SK-N-SH treated with all-trans-retinoic acid at 6 μM for 48 hours (cell line): ENCODE data around the gene GRIK1.

ENCODE experiments used
- ATAC-seq: fragments of 200-7000 bp; cut with Tn5 transposase; 3 replicates; pipeline ENCODE4 v1.9.1; 2020; ENCODE audit warnings: mild to moderate bottlenecking, moderate library complexity
- ARNTL ChIP-seq: fragments of 450-650 bp; formaldehyde crosslinking; IDR thresholded peaks from 2 replicates; pipeline ENCODE4 v1.5.0; 2020; ENCODE audit warnings: low read depth, mild to moderate bottlenecking, moderate library complexity, borderline replicate concordance
- BACH2 ChIP-seq: fragments of 250-450 bp; sonication (Bioruptor Pico); IDR thresholded peaks from 2 replicates; pipeline ENCODE4 v1.9.0; 2021; ENCODE audit warnings: mild to moderate bottlenecking, borderline replicate concordance
- CSDC2 ChIP-seq: fragments of 250-450 bp; sonication (Bioruptor Pico); IDR thresholded peaks from 2 replicates; pipeline ENCODE4 v1.5.0; 2020; ENCODE audit warnings: mild to moderate bottlenecking, moderate library complexity
- ESRRG ChIP-seq: fragments of 250-450 bp; sonication (Bioruptor Pico); IDR thresholded peaks from 2 replicates; pipeline ENCODE4 v1.6.1; 2021; ENCODE audit warnings: mild to moderate bottlenecking
- GLIS3 ChIP-seq: fragments of 250-450 bp; sonication (Bioruptor Pico); IDR thresholded peaks from 2 replicates; pipeline ENCODE4 v1.5.0; 2020; ENCODE audit warnings: mild to moderate bottlenecking, moderate library complexity
- ISL1 ChIP-seq: fragments of 250-450 bp; sonication (Bioruptor Pico); IDR thresholded peaks from 2 replicates; pipeline ENCODE4 v2.1.2; 2022; ENCODE audit warnings: mild to moderate bottlenecking, moderate library complexity
- OSR1 ChIP-seq: fragments of 250-450 bp; sonication (Bioruptor Pico); IDR thresholded peaks from 2 replicates; pipeline ENCODE4 v1.8.0; 2022; ENCODE audit warnings: moderate library complexity, mild to moderate bottlenecking, inconsistent platforms
- PATZ1 ChIP-seq: fragments of 250-450 bp; sonication (Bioruptor Pico); IDR thresholded peaks from 2 replicates; pipeline ENCODE4 v1.8.0; 2020; ENCODE audit warnings: mild to moderate bottlenecking, moderate library complexity, borderline replicate concordance
- PPARA ChIP-seq: fragments of 250-450 bp; sonication (Bioruptor Pico); IDR thresholded peaks from 2 replicates; pipeline ENCODE4 v1.5.0; 2020; ENCODE audit warnings: mild to moderate bottlenecking, borderline replicate concordance
- SNAI2 ChIP-seq: fragments of 250-450 bp; sonication (Bioruptor Pico); IDR thresholded peaks from 2 replicates; pipeline ENCODE4 v1.5.0; 2020; ENCODE audit warnings: mild to moderate bottlenecking, moderate library complexity
- TCF4 ChIP-seq: fragments of 250-450 bp; sonication (Bioruptor Pico); IDR thresholded peaks from 2 replicates; pipeline ENCODE4 v1.8.0; 2021; ENCODE audit warnings: mild to moderate bottlenecking, moderate library complexity, borderline replicate concordance
- TOX ChIP-seq: fragments of 250-450 bp; sonication (Bioruptor Pico); IDR thresholded peaks from 2 replicates; pipeline ENCODE4 v1.8.0; 2021; ENCODE audit warnings: mild to moderate bottlenecking, moderate library complexity, borderline replicate concordance
- TSHZ2 ChIP-seq: fragments of 250-450 bp; sonication (Bioruptor Pico); IDR thresholded peaks from 2 replicates; pipeline ENCODE4 v1.5.0; 2020; ENCODE audit warnings: mild to moderate bottlenecking, moderate library complexity
- ZFP30 ChIP-seq: fragments of 450-650 bp; formaldehyde crosslinking; IDR thresholded peaks from 2 replicates; pipeline ENCODE4 v1.5.0; 2022; ENCODE audit warnings: mild to moderate bottlenecking, moderate library complexity
- ZNF565 ChIP-seq: fragments of 450-650 bp; formaldehyde crosslinking; conservative IDR thresholded peaks from 2 replicates; pipeline ENCODE4 v1.5.0; 2020; ENCODE audit warnings: low read depth, mild to moderate bottlenecking, moderate library complexity
- ZNF70 ChIP-seq: fragments of 450-650 bp; formaldehyde crosslinking; IDR thresholded peaks from 2 replicates; pipeline ENCODE4 v1.5.0; 2020; ENCODE audit warnings: mild to moderate bottlenecking, moderate library complexity
- ZNF8 ChIP-seq: fragments of 450-650 bp; formaldehyde crosslinking; IDR thresholded peaks from 2 replicates; pipeline ENCODE4 v1.5.0; 2020; ENCODE audit warnings: mild to moderate bottlenecking, moderate library complexity
- TF ChIP-seq, protein P1 (sequence below): fragments of 250-450 bp; sonication (Bioruptor Pico); IDR thresholded peaks from 2 replicates; pipeline ENCODE4 v1.5.1; 2020; ENCODE audit warnings: low read depth, mild to moderate bottlenecking, moderate library complexity
- TF ChIP-seq, protein P2 (sequence below): fragments of 250-450 bp; sonication (Bioruptor Pico); IDR thresholded peaks from 2 replicates; pipeline ENCODE4 v1.5.1; 2021; ENCODE audit warnings: mild to moderate bottlenecking, moderate library complexity

Gene GRIK1

GRCh38 chr21:29920938-29921337 lies 18.9 kb downstream of the GRIK1 start:
- no peak for TF ChIP-seq ESRRG (CRISPR knock-in tag)
- TF ChIP-seq, protein P1, sequence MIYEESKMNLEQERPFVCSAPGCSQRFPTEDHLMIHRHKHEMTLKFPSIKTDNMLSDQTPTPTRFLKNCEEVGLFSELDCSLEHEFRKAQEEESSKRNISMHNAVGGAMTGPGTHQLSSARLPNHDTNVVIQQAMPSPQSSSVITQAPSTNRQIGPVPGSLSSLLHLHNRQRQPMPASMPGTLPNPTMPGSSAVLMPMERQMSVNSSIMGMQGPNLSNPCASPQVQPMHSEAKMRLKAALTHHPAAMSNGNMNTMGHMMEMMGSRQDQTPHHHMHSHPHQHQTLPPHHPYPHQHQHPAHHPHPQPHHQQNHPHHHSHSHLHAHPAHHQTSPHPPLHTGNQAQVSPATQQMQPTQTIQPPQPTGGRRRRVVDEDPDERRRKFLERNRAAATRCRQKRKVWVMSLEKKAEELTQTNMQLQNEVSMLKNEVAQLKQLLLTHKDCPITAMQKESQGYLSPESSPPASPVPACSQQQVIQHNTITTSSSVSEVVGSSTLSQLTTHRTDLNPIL (CRISPR knock-in tag) = no peak
- TF ChIP-seq ZFP30 = no peak
- no peak for ATAC-seq

DNA sequence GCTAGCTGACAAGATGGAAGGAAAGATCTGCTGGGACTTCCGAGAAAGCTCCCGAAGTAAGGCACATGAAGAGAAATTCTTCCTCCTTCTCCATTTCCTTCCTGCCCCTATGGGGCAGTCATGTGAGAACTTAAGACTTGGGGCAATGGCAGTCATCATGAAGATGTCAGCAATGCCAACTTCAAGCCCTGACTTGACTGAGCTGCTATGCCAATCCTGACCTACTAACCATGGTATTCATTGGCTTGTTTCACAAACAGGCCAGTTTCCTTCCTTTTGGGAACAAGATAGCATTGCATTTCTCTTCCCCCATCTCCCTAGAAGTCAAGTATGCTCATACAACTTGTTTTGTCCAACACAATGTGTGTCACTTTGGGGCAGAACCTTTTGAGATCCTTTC lies 25.5 kb downstream of the GRIK1 start:
- no peak for TF ChIP-seq TCF4
- TF ChIP-seq, protein P1 (CRISPR knock-in tag) = no peak
- TF ChIP-seq BACH2 (CRISPR knock-in tag) = no peak
- TF ChIP-seq ZNF565 = no peak
- no peak for TF ChIP-seq PATZ1 (CRISPR knock-in tag)
- no peak for TF ChIP-seq ARNTL (CRISPR knock-in tag)
- no peak for TF ChIP-seq TOX (CRISPR knock-in tag)
- no peak for TF ChIP-seq SNAI2
- ATAC-seq = no peak

GRCh38 chr21:29909571-29909970 lies 30.2 kb downstream of the GRIK1 start:
- TF ChIP-seq BACH2 (CRISPR knock-in tag) (no peak), TCF4 (no peak), ESRRG (CRISPR knock-in tag) (no peak), OSR1 (CRISPR knock-in tag) (no peak), ZNF70 (no peak), PPARA (no peak)
- ATAC-seq = no peak

DNA sequence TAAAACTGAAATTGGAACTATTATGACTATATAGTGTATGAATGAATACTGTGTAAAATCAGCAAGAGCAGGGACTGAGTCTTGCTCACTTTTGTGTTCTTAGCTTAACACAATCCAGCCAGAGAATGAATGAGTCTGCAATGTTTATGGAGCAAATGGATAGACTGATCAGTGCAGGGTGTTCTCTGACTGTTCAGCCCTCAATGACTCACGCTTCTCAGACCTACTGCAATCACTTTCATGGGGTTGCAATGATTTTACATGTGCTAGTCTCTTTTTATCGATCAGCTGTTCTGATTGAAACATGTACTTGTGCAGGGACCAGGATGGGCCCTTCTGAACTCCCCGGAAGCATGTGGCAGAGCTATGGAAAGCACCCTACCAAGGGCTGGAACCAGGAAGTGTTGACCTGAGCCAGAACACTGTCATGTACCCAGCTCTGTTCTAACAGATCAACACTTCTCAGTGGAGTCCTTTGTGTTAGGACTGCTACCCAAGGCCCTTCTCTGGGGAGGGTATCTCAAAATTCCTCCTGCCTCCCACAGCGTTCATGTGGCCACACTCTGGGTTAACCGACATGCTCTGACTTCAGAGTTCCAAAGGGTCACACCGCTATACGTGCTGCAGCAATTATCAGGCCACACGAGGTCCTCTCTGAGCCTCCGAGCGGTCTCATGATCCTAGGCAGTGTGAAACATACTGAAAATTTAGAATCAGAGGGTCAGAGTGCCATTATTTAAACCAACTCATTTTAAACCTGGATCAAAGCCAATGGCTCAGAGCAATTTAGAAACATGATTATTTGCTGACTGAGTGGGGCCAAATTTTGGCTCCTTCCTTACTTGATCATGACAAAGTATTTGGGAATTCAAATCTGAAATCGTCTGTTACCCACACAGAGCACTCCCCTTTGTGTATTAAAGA lies 35.2 kb downstream of the GRIK1 start:
- TF ChIP-seq TSHZ2 (no peak), GLIS3 (CRISPR knock-in tag) (no peak)
- ATAC-seq = no peak

DNA sequence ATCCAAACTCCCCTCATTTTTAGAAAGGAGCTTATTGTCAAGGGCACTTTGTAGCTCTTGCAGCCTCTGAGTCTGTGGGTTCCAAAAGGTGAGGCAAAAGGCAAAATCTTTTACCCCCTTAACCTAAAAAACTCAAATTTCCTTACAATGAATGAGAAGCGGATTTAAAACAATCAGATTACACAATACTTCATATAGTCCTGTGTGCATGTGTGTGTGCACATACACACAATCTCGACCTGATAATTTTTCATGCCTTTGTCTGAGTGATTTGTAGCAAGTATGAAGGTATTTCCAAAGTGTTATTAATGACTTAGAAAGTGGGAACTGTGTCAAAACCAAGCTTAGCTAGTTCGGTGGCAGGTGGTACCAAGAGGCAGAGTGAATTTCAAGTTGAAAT lies 42.9 kb downstream of the GRIK1 start:
- no peak for TF ChIP-seq ARNTL (CRISPR knock-in tag)
- TF ChIP-seq, all 23 proteins: peak for 0
- ATAC-seq = no peak

DNA sequence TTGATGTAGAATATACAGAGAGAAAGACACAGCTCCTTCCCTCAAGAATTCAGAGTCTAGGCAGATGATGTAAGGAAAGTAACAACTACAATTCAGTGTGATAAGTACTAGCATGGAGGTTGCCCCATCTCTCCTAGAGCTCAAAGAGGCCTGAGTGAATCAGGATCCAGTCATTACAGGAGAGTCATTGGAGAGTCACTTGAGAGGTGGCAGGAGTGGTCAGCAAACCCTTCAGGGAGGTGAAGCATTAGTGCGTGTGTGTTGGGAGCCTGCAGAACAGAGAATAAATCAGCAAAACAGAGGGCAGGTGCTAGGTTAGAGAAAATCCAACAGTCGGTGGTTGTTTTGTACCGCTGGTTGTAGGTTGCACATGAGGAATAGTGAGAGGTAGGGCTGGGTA lies 46.1 kb downstream of the GRIK1 start:
- TF ChIP-seq ZFP30 (no peak), ISL1 (CRISPR knock-in tag) (no peak), ZNF565 (no peak), CSDC2 (CRISPR knock-in tag) (no peak), PPARA (no peak), TOX (CRISPR knock-in tag) (no peak), PATZ1 (CRISPR knock-in tag) (no peak), ARNTL (CRISPR knock-in tag) (no peak), OSR1 (CRISPR knock-in tag) (no peak), TCF4 (no peak), SNAI2 (no peak), ZNF8 (CRISPR knock-in tag) (no peak)
- TF ChIP-seq, protein P2, sequence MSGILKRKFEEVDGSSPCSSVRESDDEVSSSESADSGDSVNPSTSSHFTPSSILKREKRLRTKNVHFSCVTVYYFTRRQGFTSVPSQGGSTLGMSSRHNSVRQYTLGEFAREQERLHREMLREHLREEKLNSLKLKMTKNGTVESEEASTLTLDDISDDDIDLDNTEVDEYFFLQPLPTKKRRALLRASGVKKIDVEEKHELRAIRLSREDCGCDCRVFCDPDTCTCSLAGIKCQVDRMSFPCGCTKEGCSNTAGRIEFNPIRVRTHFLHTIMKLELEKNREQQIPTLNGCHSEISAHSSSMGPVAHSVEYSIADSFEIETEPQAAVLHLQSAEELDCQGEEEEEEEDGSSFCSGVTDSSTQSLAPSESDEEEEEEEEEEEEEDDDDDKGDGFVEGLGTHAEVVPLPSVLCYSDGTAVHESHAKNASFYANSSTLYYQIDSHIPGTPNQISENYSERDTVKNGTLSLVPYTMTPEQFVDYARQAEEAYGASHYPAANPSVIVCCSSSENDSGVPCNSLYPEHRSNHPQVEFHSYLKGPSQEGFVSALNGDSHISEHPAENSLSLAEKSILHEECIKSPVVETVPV (CRISPR knock-in tag) = no peak
- no peak for ATAC-seq
